ENCODE results near the gene GABRR2. TPM values are rescaled to one million over a fixed set of nuclear protein-coding genes. Genes with fewer than 3 reads are reported as not detected.
"Not testable (repeated sequence)": the region's sequence is repeated elsewhere in the genome, so short reads cannot be mapped to it uniquely, and the experiment has no call there.

Gene GABRR2
- total RNA-seq, 2 donors from 2014 or later = 0.52 to 1.3 TPM

DNA sequence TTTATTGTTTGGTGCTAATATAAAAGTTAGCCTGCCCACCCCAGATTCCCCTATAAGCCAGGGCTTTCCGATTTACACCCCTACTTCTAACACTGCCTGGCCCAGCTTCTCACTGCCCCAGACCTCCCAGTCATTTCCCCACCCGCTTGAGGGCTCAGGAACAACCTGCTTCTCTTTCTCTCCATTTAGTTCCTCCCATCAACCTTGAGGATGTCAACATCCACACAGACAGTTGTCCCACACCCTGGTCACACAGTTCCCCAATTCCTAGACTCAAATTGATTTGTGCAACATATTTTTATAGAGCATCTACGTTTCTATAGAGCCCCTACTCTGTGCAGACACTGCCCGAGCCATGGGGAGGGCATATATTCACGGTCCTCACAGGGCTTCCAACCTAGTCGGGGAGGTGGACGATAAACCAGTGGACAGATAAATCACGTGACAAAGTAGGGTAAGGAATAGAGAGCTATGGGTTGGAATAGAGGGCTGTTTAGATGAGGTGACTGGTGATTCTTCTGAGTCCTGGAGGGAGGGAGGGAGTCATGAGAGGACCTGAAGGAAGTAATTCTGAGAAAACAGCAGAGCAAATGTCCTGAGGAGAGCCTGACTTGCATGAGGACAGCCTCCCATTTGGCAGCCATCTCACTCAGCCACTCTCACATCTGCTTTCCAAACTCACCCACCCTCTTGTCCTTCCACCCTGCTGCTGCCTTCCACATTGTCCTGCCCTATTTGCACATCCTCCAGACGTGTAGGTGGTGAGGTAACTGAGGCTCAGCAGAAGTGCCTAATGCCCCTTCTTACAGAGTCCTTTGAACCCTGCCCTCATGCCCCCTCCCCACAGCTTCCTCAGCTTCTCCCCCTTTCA is 6.3 kb downstream of the GABRR2 start:
- ATAC-seq (no peak), DNase-seq (no peak)
- H3K4me1 ChIP-seq = peaks cover 14% of the 10 kb centered on the region
- no peak overlapping the region for H3K27ac ChIP-seq
- 61 to 63% methylated on average over 9 of the region's 9 CpGs for WGBS, 2 donors
- intact Hi-C loops (cut with DNase I) = no loop called here
- no peak overlapping the region for H3K4me3 ChIP-seq
- H3K9me3 ChIP-seq = no peaks in the 10 kb centered on the region
- no peaks in the 10 kb centered on the region for H3K36me3 ChIP-seq (replicated peaks in 1 of 2; ENCODE audit: insufficient read depth in 1 of 2, low read depth in 2 of 2)
- no peaks in the 10 kb centered on the region for H3K27me3 ChIP-seq
- TF ChIP-seq POLR2A (IDR thresholded peaks at IDR 0.05) = no peak
- TF ChIP-seq, protein P1, sequence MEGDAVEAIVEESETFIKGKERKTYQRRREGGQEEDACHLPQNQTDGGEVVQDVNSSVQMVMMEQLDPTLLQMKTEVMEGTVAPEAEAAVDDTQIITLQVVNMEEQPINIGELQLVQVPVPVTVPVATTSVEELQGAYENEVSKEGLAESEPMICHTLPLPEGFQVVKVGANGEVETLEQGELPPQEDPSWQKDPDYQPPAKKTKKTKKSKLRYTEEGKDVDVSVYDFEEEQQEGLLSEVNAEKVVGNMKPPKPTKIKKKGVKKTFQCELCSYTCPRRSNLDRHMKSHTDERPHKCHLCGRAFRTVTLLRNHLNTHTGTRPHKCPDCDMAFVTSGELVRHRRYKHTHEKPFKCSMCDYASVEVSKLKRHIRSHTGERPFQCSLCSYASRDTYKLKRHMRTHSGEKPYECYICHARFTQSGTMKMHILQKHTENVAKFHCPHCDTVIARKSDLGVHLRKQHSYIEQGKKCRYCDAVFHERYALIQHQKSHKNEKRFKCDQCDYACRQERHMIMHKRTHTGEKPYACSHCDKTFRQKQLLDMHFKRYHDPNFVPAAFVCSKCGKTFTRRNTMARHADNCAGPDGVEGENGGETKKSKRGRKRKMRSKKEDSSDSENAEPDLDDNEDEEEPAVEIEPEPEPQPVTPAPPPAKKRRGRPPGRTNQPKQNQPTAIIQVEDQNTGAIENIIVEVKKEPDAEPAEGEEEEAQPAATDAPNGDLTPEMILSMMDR (IDR thresholded peaks at IDR 0.05) = no peak

DNA sequence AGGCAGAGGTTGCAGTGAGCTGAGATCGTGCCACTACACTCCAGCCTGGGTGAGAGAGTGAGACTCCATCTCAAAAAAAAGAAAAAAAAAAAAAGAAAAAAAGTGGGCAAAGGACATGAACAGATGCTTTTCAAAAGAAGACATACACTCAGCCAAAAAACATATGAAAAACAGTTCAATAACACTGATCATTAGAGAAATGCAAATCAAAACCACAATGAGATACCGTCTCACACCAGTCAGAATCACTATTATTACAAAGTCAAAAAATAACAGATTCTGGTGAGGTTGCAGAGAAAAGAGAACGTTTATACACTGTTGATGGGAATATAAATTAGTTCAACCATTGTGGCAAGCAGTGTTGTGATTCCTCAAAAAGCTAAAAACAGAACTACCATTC is 10.6 kb downstream of the GABRR2 start:
- 71 to 76% methylated on average over 3 of the region's 3 CpGs for WGBS, 2 donors
- H3K4me1 ChIP-seq; intact Hi-C loops (cut with DNase I); H3K9me3 ChIP-seq; H3K4me3 ChIP-seq; H3K27ac ChIP-seq; H3K36me3 ChIP-seq (replicated peaks in 1 of 2; ENCODE audit: insufficient read depth in 1 of 2, low read depth in 2 of 2); H3K27me3 ChIP-seq; DNase-seq; ATAC-seq: not testable (repeated sequence)

DNA sequence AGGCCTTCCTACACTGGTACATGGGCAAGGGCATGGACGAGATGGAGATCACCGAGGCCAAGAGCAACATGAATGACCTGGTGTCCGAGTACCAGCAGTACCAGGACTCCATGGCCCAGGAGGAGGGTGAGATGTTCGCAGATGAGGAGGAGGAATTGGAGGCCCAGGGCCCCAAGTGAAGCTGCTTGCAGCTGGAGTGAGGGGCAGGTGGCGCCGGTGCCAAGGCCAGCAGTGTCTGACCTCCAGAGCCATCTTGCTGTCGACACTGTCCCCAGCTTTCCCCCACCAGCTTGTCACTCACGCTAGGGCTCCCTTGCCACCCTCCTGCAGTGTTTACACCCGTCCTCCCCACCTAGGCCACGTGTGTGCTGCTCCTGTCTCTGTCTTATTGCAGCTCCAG is 12.2 kb downstream of the GABRR2 start:
- Histone ChIP-seq H3K4me3 (no peak overlapping the region), H3K27ac (no peak overlapping the region), H3K9me3 (no peaks in the 10 kb centered on the region), H3K36me3 (replicated peaks in 1 of 2; ENCODE audit: insufficient read depth in 1 of 2, low read depth in 2 of 2) (no peaks in the 10 kb centered on the region), H3K4me1 (no peaks in the 10 kb centered on the region), H3K27me3 (no peaks in the 10 kb centered on the region)
- 87 to 90% methylated on average over 10 of the region's 10 CpGs for WGBS, 2 donors
- DNase-seq (no peak), ATAC-seq (no peak)
- intact Hi-C loops (cut with DNase I) = no loop called here
- TF ChIP-seq, protein P1 (IDR thresholded peaks at IDR 0.05) = no peak
- TF ChIP-seq POLR2A (IDR thresholded peaks at IDR 0.05) = no peak

DNA sequence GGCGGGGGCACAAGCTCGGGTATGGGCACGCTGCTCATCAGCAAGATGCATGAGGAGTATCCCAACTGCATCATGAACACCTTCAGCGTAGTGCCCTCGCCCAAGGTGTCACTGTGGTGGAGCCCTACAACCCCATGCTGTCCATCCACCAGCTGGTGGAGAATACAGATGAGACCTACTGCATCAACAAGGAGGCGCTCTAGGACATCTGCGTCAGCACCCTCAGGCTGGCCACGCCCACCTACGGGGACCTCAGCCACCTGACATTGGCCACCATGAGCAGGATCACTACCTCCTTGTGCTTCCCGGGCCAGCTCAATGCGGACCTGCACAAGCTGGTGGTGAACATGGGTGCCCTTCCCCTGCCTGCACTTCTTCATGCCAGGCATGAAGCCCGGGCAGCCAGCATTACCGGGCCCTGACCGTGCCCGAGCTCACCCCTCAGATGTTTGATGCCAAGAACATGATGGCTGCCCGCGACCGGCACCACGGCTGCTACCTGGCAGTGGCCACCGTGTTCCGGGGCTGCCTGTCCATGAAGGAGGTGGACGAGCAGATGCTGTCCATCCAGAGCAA is 12.8 kb downstream of the GABRR2 start:
- ATAC-seq (no peak), DNase-seq (no peak)
- no peaks in the 10 kb centered on the region for H3K27me3 ChIP-seq
- H3K4me3 ChIP-seq = no peak overlapping the region
- 84 to 85% methylated on average over 7 to 22 of the region's 22 CpGs for WGBS, 2 donors
- H3K4me1 ChIP-seq = no peaks in the 10 kb centered on the region
- H3K27ac ChIP-seq = no peak overlapping the region
- intact Hi-C loops (cut with DNase I) = no loop called here
- no peaks in the 10 kb centered on the region for H3K9me3 ChIP-seq
- TF ChIP-seq, protein P1 (IDR thresholded peaks at IDR 0.05) = no peak
- TF ChIP-seq POLR2A (IDR thresholded peaks at IDR 0.05) = no peak
- H3K36me3 ChIP-seq (replicated peaks in 1 of 2; ENCODE audit: insufficient read depth in 1 of 2, low read depth in 2 of 2) = no peaks in the 10 kb centered on the region

DNA sequence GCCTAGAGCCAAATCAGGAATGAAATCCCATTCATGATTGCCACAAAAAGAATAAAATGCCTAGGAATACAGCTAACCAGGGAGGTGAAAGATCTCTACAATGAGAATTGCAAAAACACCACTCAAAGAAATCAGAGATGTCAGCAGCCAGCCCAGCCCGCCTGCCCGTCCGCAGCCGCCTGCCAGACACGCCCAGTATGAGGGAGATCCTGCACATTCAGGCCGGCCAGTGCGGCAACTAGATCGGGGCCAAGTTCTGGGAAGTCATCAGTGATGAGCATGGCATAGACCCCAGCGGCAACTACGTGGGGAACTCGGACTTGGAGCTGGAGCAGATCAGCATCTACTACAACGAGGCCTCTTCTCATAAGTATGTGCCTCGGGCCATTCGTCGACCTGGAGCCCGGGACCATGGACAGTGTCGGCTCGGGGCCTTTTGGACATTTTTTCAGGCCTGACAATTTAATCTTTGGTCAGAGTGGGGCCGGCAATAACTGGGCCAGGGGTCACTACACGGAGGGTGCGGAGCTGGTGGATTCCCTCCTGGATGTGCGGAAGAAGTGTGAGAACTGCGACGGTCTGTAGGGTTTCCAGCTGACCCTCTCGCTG is 13.4 kb downstream of the GABRR2 start:
- Histone ChIP-seq H3K27ac (no peak overlapping the region), H3K4me1 (no peaks in the 10 kb centered on the region), H3K27me3 (no peaks in the 10 kb centered on the region), H3K9me3 (no peaks in the 10 kb centered on the region), H3K36me3 (replicated peaks in 1 of 2; ENCODE audit: insufficient read depth in 1 of 2, low read depth in 2 of 2) (no peaks in the 10 kb centered on the region), H3K4me3 (no peak overlapping the region)
- DNase-seq (no peak), ATAC-seq (no peak)
- no peak for TF ChIP-seq POLR2A (IDR thresholded peaks at IDR 0.05)
- TF ChIP-seq, protein P1 (IDR thresholded peaks at IDR 0.05) = no peak
- intact Hi-C loops (cut with DNase I) = no loop called here
- WGBS, 2 donors = 88 to 92% methylated on average over 25 of the region's 25 CpGs
